DND-41 (cell line): ENCODE data around the gene CADM2.

Source experiments
- ATAC-seq: fragments of 200-7000 bp; cut with Tn5 transposase; 3 replicates; pipeline ENCODE4 v1.9.1; 2021; ENCODE audit warnings: low read depth; ENCODE audit not compliant: insufficient read depth
- DNase-seq: peaks from one replicate; pipeline ENCODE4 v3.0.0-alpha.2; 2020
- H2AFZ ChIP-seq: 2 replicates; pipeline ENCODE4 v1.6.0; 2012; ENCODE audit warnings: low read depth, low read length
- H3K27ac ChIP-seq: 2 replicates; pipeline ENCODE4 v1.5.1; 2012; ENCODE audit warnings: low read length, inconsistent platforms
- H3K27me3 ChIP-seq: fragments of 200-600 bp; sonication (generic); 2 replicates; pipeline ENCODE4 v1.6.0; 2012; ENCODE audit warnings: low read length, mild to moderate bottlenecking, inconsistent platforms; ENCODE audit not compliant: insufficient read depth, poor library complexity
- H3K36me3 ChIP-seq: 2 replicates; pipeline ENCODE4 v1.5.1; 2012; ENCODE audit warnings: low read length, inconsistent platforms; ENCODE audit not compliant: insufficient read depth
- H3K4me1 ChIP-seq: 2 replicates; pipeline ENCODE4 v1.5.1; 2012; ENCODE audit warnings: mild to moderate bottlenecking, low read length; ENCODE audit not compliant: insufficient read depth
- H3K4me2 ChIP-seq: 2 replicates; pipeline ENCODE4 v1.6.0; 2012; ENCODE audit warnings: mild to moderate bottlenecking, moderate library complexity, low read length, inconsistent platforms; ENCODE audit not compliant: insufficient read depth
- H3K4me3 ChIP-seq, 2 experiments: fragments of 200-600 bp in 1 of 2; shearing (Covaris generic) in 1 of 2; 2 replicates each; pipeline ENCODE4 v1.5.1; 2012 to 2016; ENCODE audit warnings: inconsistent platforms in 2 of 2, low read length in 2 of 2, mild to moderate bottlenecking in 2 of 2, low read depth in 1 of 2, moderate library complexity in 1 of 2
- H3K79me2 ChIP-seq: 2 replicates; pipeline ENCODE4 v1.6.0; 2012; ENCODE audit warnings: low read length, inconsistent platforms; ENCODE audit not compliant: insufficient read depth
- H3K9ac ChIP-seq: 2 replicates; pipeline ENCODE4 v1.6.0; 2012; ENCODE audit warnings: low read depth, mild to moderate bottlenecking, inconsistent platforms, low read length, moderate library complexity
- H3K9me3 ChIP-seq: 2 replicates; pipeline ENCODE4 v1.5.1; 2012; ENCODE audit warnings: low read length, moderate library complexity, mild to moderate bottlenecking, inconsistent platforms; ENCODE audit not compliant: insufficient read depth, severe bottlenecking
- H4K20me1 ChIP-seq: 2 replicates; pipeline ENCODE4 v1.6.0; 2012; ENCODE audit warnings: low read length; ENCODE audit not compliant: insufficient read depth
- EZH2 ChIP-seq: IDR thresholded peaks from 3 replicates; pipeline ENCODE4 v1.6.1; 2012; ENCODE audit warnings: borderline replicate concordance, low read depth, mild to moderate bottlenecking, moderate library complexity, low read length, inconsistent platforms; ENCODE audit not compliant: severe bottlenecking
- TF ChIP-seq, protein P1 (sequence below): IDR thresholded peaks from 2 replicates; pipeline ENCODE4 v1.5.1; 2012; ENCODE audit warnings: borderline replicate concordance, low read length, moderate library complexity, mild to moderate bottlenecking; ENCODE audit not compliant: poor library complexity, severe bottlenecking; ENCODE audit errors: extremely low read depth

Gene CADM2

DNA sequence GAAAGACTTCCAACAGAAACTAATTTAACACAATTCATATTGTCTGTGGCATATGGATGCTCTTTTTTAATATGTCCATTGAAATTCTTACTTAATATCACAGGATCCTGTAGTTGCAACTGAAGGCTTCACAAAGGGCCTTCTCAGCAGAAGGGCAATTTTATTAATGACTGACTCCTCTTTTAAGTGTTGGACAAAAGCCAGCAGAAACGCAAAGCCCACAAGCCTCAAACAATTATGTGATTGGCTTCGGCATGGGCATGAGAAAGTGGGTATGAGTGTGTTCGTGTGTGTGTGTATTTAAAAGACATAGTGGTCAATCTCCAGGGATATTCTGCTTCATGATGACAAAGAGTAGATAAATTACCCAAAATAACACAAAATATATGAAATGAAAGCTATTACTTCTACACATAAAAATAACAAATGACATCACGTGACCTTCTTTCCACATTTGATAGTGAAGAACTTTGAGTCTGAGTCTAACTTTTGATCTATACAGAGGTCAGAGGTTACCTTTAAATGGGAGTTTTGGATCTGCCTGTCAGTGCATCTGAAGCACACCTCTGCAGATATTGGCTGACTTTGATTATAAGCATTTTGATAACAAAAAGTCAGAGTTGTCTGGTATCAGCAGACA is 496.9 kb downstream of the CADM2 start:
- DNase-seq (no peak), ATAC-seq (no peak)
- no peak for TF ChIP-seq EZH2
- TF ChIP-seq, protein P1, sequence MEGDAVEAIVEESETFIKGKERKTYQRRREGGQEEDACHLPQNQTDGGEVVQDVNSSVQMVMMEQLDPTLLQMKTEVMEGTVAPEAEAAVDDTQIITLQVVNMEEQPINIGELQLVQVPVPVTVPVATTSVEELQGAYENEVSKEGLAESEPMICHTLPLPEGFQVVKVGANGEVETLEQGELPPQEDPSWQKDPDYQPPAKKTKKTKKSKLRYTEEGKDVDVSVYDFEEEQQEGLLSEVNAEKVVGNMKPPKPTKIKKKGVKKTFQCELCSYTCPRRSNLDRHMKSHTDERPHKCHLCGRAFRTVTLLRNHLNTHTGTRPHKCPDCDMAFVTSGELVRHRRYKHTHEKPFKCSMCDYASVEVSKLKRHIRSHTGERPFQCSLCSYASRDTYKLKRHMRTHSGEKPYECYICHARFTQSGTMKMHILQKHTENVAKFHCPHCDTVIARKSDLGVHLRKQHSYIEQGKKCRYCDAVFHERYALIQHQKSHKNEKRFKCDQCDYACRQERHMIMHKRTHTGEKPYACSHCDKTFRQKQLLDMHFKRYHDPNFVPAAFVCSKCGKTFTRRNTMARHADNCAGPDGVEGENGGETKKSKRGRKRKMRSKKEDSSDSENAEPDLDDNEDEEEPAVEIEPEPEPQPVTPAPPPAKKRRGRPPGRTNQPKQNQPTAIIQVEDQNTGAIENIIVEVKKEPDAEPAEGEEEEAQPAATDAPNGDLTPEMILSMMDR = no peak
- no peaks in the 10 kb centered on the region for H3K27me3 ChIP-seq
- no peaks in the 10 kb centered on the region for H3K79me2 ChIP-seq
- no peaks in the 10 kb centered on the region for H3K4me1 ChIP-seq
- no peak overlapping the region for H2AFZ ChIP-seq
- H3K9me3 ChIP-seq = no peaks in the 10 kb centered on the region
- no peak overlapping the region for H3K4me2 ChIP-seq
- H3K9ac ChIP-seq = no peak overlapping the region
- no peaks in the 10 kb centered on the region for H3K36me3 ChIP-seq
- H4K20me1 ChIP-seq = no peaks in the 10 kb centered on the region
- no peak overlapping the region for H3K27ac ChIP-seq
- H3K4me3 ChIP-seq = no peak overlapping the region

DNA sequence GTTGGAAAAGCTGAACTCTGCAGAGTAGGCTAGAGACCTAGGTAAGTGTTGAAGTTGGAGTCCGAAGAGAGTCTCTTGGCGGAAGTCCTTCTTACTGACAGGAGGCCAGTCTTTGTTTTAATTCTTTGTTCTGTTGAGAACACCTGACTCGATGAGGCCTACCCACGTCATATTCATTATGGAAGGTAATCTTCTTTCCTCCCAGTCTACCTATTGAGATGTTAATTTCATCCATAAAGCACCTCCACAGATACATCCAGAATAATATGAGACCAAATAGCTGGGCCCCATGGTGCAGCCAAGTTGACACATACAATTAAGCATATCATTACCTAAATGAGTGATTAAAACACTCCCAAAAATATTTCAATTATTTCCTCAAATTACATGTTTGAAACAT is 515.5 kb downstream of the CADM2 start:
- Histone ChIP-seq H4K20me1 (no peaks in the 10 kb centered on the region), H3K27me3 (no peaks in the 10 kb centered on the region), H3K9me3 (no peaks in the 10 kb centered on the region), H3K4me3 (no peak overlapping the region), H3K36me3 (no peaks in the 10 kb centered on the region), H3K4me1 (no peaks in the 10 kb centered on the region), H3K79me2 (no peaks in the 10 kb centered on the region), H2AFZ (no peak overlapping the region), H3K27ac (no peak overlapping the region), H3K4me2 (no peak overlapping the region), H3K9ac (no peak overlapping the region)
- TF ChIP-seq, protein P1 = no peak
- ATAC-seq = no peak
- DNase-seq = no peak

DNA sequence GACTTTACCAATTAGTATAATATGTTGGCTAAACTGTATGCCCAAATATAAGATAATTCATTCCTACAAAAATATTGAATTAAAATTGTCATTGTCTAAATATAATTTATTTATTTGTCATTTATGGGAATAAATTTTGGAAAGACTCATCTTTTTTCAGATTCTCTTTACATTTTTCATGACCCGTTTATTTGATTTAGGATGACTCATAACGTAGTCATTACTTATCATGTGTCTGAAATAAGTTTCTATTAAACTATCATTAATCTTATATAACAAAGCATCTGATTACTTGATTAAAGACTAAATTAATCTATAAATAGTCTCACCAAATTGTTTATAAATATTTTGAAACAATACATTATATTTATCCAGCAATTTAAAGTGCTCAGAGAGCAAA is 516.6 kb downstream of the CADM2 start:
- no peaks in the 10 kb centered on the region for H3K9me3 ChIP-seq
- no peak overlapping the region for H3K9ac ChIP-seq
- no peak overlapping the region for H3K27ac ChIP-seq
- TF ChIP-seq, protein P1 = no peak
- no peak for TF ChIP-seq EZH2
- no peaks in the 10 kb centered on the region for H3K27me3 ChIP-seq
- no peak overlapping the region for H2AFZ ChIP-seq
- no peak overlapping the region for H3K4me2 ChIP-seq
- no peaks in the 10 kb centered on the region for H3K4me1 ChIP-seq
- ATAC-seq (no peak), DNase-seq (no peak)
- no peaks in the 10 kb centered on the region for H3K36me3 ChIP-seq
- H4K20me1 ChIP-seq = no peaks in the 10 kb centered on the region
- H3K4me3 ChIP-seq = no peak overlapping the region
- no peaks in the 10 kb centered on the region for H3K79me2 ChIP-seq
